Measurements from ENCODE around the gene SURF4.

SURF4 gene

DNA sequence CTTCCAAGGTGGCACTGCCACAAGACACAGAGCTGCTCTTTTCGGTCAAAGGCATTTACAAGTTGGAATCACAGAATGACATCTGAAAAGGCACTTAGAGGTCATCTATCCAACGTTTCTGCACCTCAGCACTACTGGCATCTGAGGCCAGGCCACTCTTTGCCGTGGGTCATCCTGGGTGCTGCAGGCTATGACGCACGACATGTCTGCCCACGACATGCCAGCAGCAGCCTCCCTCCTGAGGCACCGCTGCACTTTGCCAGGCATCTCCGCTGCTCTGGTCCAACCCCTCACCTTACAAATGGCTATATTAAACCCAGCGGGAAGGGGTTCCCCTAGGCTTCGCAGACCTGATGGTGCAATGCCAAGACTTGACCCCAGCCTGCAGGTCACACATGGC, 8.1 kb downstream of the SURF4 start:
- Histone ChIP-seq H3K27ac (replicated peaks) (no peak overlapping the region), H3K27me3 (ENCODE audit: insufficient read depth, poor library complexity, severe bottlenecking) (no peaks in the 10 kb centered on the region), H3K4me3 (replicated peaks; ENCODE audit: insufficient read depth, low read length) (no peak overlapping the region)
- DNase-seq (ENCODE audit: low read depth in 1 of 2, low spot score in 1 of 2), result no peak
- TF ChIP-seq, protein P1, sequence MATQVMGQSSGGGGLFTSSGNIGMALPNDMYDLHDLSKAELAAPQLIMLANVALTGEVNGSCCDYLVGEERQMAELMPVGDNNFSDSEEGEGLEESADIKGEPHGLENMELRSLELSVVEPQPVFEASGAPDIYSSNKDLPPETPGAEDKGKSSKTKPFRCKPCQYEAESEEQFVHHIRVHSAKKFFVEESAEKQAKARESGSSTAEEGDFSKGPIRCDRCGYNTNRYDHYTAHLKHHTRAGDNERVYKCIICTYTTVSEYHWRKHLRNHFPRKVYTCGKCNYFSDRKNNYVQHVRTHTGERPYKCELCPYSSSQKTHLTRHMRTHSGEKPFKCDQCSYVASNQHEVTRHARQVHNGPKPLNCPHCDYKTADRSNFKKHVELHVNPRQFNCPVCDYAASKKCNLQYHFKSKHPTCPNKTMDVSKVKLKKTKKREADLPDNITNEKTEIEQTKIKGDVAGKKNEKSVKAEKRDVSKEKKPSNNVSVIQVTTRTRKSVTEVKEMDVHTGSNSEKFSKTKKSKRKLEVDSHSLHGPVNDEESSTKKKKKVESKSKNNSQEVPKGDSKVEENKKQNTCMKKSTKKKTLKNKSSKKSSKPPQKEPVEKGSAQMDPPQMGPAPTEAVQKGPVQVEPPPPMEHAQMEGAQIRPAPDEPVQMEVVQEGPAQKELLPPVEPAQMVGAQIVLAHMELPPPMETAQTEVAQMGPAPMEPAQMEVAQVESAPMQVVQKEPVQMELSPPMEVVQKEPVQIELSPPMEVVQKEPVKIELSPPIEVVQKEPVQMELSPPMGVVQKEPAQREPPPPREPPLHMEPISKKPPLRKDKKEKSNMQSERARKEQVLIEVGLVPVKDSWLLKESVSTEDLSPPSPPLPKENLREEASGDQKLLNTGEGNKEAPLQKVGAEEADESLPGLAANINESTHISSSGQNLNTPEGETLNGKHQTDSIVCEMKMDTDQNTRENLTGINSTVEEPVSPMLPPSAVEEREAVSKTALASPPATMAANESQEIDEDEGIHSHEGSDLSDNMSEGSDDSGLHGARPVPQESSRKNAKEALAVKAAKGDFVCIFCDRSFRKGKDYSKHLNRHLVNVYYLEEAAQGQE (IDR thresholded peaks at IDR 0.05; ENCODE audit: insufficient replicate concordance, low read depth), result no peak
- TF ChIP-seq, protein P2, sequence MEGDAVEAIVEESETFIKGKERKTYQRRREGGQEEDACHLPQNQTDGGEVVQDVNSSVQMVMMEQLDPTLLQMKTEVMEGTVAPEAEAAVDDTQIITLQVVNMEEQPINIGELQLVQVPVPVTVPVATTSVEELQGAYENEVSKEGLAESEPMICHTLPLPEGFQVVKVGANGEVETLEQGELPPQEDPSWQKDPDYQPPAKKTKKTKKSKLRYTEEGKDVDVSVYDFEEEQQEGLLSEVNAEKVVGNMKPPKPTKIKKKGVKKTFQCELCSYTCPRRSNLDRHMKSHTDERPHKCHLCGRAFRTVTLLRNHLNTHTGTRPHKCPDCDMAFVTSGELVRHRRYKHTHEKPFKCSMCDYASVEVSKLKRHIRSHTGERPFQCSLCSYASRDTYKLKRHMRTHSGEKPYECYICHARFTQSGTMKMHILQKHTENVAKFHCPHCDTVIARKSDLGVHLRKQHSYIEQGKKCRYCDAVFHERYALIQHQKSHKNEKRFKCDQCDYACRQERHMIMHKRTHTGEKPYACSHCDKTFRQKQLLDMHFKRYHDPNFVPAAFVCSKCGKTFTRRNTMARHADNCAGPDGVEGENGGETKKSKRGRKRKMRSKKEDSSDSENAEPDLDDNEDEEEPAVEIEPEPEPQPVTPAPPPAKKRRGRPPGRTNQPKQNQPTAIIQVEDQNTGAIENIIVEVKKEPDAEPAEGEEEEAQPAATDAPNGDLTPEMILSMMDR (IDR thresholded peaks at IDR 0.05; ENCODE audit: insufficient read depth, low read length), result no peak
- TF ChIP-seq SPI1 (IDR thresholded peaks at IDR 0.05; ENCODE audit: borderline replicate concordance, low read depth) (no peak), GABPA (IDR thresholded peaks at IDR 0.05; ENCODE audit: low read depth) (no peak), POLR2AphosphoS5 (IDR thresholded peaks at IDR 0.05; ENCODE audit: low read depth) (no peak)

DNA sequence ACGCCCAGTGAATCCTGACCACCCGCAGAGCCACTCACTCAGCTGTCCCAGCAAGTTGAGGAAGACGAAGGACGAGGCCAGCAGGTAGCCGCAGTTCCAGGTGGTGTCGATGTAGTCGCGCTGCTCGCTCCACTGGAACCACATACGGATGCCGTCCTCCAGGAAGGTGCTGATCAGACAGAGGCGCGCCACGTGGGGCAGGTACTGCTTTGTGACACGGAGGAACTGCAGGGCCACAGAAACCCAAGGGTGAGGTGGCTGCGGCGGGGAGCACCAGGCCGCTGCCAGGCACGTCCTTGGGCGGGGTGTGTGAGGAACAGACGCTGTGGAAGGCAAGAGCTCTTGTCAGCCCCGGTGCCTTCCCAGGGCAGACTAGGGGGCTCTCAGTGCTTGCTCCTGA, 8.6 kb downstream of the SURF4 start:
- Histone ChIP-seq H3K4me3 (replicated peaks; ENCODE audit: insufficient read depth, low read length) (no peak overlapping the region), H3K27ac (replicated peaks) (no peak overlapping the region), H3K27me3 (ENCODE audit: insufficient read depth, poor library complexity, severe bottlenecking) (no peaks in the 10 kb centered on the region)
- DNase-seq (ENCODE audit: low read depth in 1 of 2, low spot score in 1 of 2), result no peak
- TF ChIP-seq POLR2AphosphoS5 (IDR thresholded peaks at IDR 0.05; ENCODE audit: low read depth) (no peak), GABPA (IDR thresholded peaks at IDR 0.05; ENCODE audit: low read depth) (no peak), SPI1 (IDR thresholded peaks at IDR 0.05; ENCODE audit: borderline replicate concordance, low read depth) (no peak)
- TF ChIP-seq, protein P1 (IDR thresholded peaks at IDR 0.05; ENCODE audit: insufficient replicate concordance, low read depth), result no peak
- TF ChIP-seq, protein P2 (IDR thresholded peaks at IDR 0.05; ENCODE audit: insufficient read depth, low read length), result no peak

DNA sequence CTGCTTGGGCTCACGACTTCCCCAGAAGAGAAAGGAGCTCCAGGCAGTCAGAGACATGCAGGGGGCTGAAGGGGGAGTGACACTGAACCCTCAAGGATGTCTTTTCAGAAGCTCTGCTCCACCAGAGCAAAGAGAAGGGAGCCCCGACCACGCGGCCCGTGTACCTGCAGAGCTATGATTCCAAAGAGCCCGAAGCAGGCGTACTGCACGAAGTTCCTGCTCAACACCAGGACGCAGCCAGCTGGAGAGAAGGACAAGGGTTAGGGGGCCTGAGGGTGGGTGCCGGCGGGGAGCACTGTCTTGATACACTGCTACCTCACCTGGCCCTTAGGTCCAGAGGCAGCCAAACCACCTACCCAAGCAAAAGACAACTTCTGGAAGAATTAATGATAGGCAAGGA, 9.4 kb downstream of the SURF4 start:
- no peak overlapping the region for H3K27ac ChIP-seq (replicated peaks)
- H3K4me3 ChIP-seq (replicated peaks; ENCODE audit: insufficient read depth, low read length), result no peak overlapping the region
- DNase-seq (ENCODE audit: low read depth in 1 of 2, low spot score in 1 of 2), result no peak
- TF ChIP-seq, protein P2 (IDR thresholded peaks at IDR 0.05; ENCODE audit: insufficient read depth, low read length), result no peak
- TF ChIP-seq POLR2AphosphoS5 (IDR thresholded peaks at IDR 0.05; ENCODE audit: low read depth), result no peak
- no peak for TF ChIP-seq SPI1 (IDR thresholded peaks at IDR 0.05; ENCODE audit: borderline replicate concordance, low read depth)
- TF ChIP-seq, protein P1 (IDR thresholded peaks at IDR 0.05; ENCODE audit: insufficient replicate concordance, low read depth), result no peak
- no peak for TF ChIP-seq GABPA (IDR thresholded peaks at IDR 0.05; ENCODE audit: low read depth)
- H3K27me3 ChIP-seq (ENCODE audit: insufficient read depth, poor library complexity, severe bottlenecking), result no peaks in the 10 kb centered on the region

All from HL-60 (cell line).